ENCODE results near the gene NCF4. TPM values are rescaled to one million over a fixed set of nuclear protein-coding genes. Genes with fewer than 3 reads are reported as not detected.

NCF4 gene
- total and polyA plus RNA-seq, 8 donors = 3.2 to 68.1 (median 3.7) TPM

GRCh38 chr22:36892292-36892691 lies 31.5 kb downstream of the NCF4 start:
- intact Hi-C loops (cut with DNase I) = no loop called here
- no peaks in the 10 kb centered on the region for H3K9me3 ChIP-seq
- DNase-seq (no peak), ATAC-seq (no peak)
- no peak for TF ChIP-seq CTCF (IDR thresholded peaks at IDR 0.05)
- no peaks in the 10 kb centered on the region for H3K4me1 ChIP-seq
- no peak overlapping the region for H3K4me3 ChIP-seq
- no peaks in the 10 kb centered on the region for H3K36me3 ChIP-seq
- H3K27me3 ChIP-seq = no peaks in the 10 kb centered on the region
- no peak overlapping the region for H3K27ac ChIP-seq

GRCh38 chr22:36893262-36893661 lies 32.5 kb downstream of the NCF4 start:
- no peak for TF ChIP-seq CTCF (IDR thresholded peaks at IDR 0.05)
- DNase-seq = no peak
- H3K9me3 ChIP-seq = no peaks in the 10 kb centered on the region
- H3K27ac ChIP-seq = no peak overlapping the region
- no peaks in the 10 kb centered on the region for H3K4me1 ChIP-seq
- no peaks in the 10 kb centered on the region for H3K27me3 ChIP-seq
- no peak overlapping the region for H3K4me3 ChIP-seq
- ATAC-seq = no peak
- H3K36me3 ChIP-seq = no peaks in the 10 kb centered on the region
- intact Hi-C loops (cut with DNase I) = no loop called here

GRCh38 chr22:36894266-36894665 lies 33.5 kb downstream of the NCF4 start:
- ATAC-seq (no peak), DNase-seq (no peak)
- Histone ChIP-seq H3K4me1 (no peaks in the 10 kb centered on the region), H3K36me3 (no peaks in the 10 kb centered on the region), H3K4me3 (no peak overlapping the region), H3K27ac (no peak overlapping the region), H3K9me3 (no peaks in the 10 kb centered on the region), H3K27me3 (no peaks in the 10 kb centered on the region)
- intact Hi-C loops (cut with DNase I) = no loop called here
- TF ChIP-seq CTCF (IDR thresholded peaks at IDR 0.05) = no peak

GRCh38 chr22:36897611-36898010 lies 36.8 kb downstream of the NCF4 start:
- Histone ChIP-seq H3K27ac (no peak overlapping the region), H3K4me1 (peaks cover 0 to 7% of the 10 kb centered on the region in 2 donors), H3K4me3 (no peak overlapping the region), H3K9me3 (no peaks in the 10 kb centered on the region), H3K36me3 (no peaks in the 10 kb centered on the region), H3K27me3 (no peaks in the 10 kb centered on the region)
- intact Hi-C loops (cut with DNase I) = no loop called here
- DNase-seq (no peak), ATAC-seq (no peak)
- no peak for TF ChIP-seq CTCF (IDR thresholded peaks at IDR 0.05)

- no peaks in the 10 kb centered on the region for H3K9me3 ChIP-seq
- peaks cover 0 to 10% of the 10 kb centered on the region in 2 donors for H3K4me1 ChIP-seq
- H3K27ac ChIP-seq = no peak overlapping the region
- H3K4me3 ChIP-seq = no peak overlapping the region
- DNase-seq = no peak
- no peak for TF ChIP-seq CTCF (IDR thresholded peaks at IDR 0.05)
- H3K36me3 ChIP-seq = no peaks in the 10 kb centered on the region
- no peak for ATAC-seq
- H3K27me3 ChIP-seq = no peaks in the 10 kb centered on the region
- intact Hi-C loops (cut with DNase I) = no loop called here
These were observed 37.9 kb downstream of the NCF4 start for GRCh38 chr22:36898690-36899089.
